NCI-H146 treated with DMSO at 0.1 percent for 48 hours (cell line): ENCODE measurements around the gene UBAC2.

Experiments
- DNase-seq: peaks from one replicate; lab custom pipeline; 2025; ENCODE audit not compliant: unreplicated experiment; lab: John Stamatoyannopoulos, UW

UBAC2 gene

DNA sequence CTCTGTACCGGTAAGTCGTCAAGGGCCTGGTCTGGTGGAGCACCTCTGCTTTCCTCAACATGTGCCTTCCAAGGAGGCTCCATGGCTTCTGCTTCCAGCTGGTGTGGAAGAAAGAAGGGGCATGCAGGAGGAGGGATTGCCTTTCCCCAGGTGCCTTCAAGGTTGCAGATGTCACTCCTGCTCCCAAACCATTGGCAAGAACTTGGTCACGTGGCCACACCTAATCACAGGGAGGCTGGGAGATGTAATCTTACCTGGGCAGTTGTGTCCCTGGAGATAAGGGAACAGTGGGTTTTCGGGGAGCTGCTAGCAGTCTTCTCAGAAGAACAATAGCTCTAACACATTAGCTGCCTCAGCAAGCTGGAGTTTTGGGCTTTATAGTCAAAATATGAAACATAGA lies 67.3 kb downstream of the UBAC2 start:
- DNase-seq: no peak

DNA sequence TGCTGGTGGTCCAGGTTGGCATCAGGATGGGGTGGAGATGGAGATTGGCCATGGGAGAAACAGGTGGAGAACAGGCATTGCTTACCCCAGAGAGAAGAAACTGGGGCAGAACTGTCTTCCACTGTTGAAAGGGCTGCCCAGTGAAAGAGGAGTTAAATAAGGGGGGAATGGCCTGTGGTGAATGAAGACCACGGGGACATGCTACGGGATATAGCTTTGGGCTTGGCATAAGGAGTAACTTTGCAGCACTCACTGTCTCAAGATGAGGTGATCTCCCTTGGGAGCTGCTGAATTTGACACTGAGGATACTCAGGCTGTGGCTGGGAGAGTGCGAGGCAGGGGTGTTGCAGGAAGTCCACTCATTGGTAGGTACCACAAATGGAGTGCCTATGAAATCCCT lies 68.2 kb downstream of the UBAC2 start:
- DNase-seq: no peak

DNA sequence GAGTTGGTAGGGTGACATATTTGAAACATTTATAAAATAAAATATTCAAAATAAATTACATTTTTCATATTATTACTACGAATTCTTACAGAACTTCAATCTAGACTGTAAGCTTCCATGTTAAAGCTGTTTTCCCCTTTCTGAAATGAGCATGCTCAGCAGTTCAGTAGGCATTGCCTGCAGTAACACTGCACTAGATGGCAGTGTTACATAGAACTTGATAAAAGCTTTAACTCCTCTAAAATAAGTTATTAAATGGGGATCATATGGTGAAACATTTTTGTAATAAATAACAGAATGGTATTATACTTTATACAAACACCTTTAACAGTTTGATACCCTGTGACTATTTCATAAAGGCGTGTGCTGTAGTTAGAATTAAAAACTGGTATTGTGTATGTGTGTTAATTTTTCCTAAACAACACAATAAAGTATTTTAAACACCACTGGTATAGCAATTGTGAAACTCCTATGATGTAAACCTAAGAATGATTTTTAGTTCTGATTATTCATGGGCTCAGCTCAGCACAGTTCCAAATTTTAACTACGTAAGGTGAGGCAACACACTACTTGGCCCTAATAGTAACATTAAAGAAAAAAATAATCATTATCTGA lies 69.1 kb downstream of the UBAC2 start:
- DNase-seq: no peak

DNA sequence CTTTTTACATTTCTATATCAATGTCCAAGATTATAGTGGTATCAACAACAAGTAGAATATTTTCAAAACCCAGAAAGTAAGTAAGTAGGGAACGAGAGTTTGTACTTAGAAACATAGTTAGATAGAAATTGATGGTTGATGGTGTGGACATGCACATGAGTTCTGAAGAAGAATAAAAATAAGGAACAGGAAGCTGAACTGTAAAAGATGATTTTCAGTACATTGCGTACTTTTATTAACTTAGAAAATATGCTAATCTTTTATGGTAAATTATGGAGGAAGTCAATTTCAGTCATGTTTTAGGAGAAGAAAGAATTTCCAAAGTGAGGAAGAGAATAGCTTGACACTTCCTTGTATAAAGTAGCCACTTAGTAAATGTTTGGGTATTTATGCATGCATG lies 69.9 kb downstream of the UBAC2 start:
- DNase-seq: no peak

DNA sequence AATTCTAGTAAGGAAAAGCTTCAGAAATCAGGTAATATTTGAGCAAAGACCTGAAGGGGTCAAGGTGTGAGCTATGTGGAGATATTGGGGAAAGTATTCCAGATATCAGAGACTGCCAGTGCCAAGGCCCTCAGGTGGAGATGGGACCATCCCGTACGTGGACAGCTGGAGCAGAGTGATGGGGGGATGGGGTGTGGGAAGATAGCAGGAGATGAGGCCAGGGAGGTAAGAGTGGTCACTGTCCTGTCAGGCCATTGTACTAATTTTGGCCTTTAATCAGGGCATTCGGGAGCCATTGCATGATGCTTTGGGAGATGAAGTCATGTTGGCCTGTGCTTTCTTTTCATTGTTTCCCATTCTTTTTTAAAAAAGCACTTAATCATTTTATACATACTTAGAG lies 70.6 kb downstream of the UBAC2 start:
- no peak for DNase-seq

DNA sequence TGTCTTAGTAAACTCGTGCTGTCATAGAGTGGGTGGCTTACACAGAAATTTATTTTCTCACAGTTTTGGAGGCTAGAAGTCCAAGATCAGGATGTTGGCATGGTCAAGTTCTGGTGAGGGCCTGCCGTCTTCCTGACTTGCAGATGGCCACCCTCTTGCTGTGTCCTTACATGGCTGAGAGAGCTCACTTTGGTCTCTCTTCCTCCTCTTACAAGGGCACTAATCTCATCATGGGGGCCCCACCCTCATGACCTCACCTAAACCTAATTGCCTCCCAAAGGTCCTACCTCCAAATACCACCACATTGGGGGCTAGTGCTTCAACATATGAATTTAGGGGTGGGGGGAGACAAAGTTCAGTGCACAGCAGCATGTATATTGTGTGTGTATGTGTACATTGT lies 71.8 kb downstream of the UBAC2 start:
- no peak for DNase-seq

DNA sequence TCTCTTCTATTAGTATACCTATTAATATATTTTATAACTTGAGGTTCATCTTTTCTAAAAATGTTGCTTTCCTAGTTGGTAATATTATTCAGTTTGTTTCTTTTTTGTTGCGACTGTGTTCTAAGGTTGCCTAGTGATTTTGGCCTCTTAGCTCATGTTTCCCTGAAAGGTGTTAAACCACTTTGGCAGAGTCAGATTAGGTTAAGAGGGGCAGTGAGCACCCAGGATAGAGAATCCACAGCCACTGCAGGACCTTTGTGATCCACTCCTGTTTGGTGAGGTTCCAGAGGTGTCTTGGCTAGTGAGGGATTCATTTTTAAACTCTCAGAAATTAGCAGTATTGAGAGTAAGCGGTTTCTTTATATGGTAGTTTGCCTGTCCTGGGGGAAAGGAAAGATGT lies 72.5 kb downstream of the UBAC2 start:
- DNase-seq: no peak

DNA sequence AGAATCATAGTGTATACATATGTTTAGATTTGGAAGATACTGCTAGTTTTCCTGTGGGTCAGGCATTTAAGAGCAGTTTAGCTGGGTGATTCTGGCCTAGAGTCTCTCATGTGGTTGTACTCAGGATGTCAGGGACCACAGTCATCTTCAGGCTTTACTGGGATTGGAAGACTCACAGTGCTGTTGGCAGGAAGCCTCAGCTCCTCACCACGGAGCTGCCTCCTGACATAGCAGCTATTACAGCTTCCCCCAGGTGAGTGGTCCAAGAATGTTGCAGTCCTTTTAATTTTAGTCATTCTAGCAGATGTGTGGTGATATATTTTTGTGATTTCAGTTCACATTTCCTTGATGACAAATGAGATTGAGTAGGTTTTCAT lies 74.4 kb downstream of the UBAC2 start:
- no peak for DNase-seq

DNA sequence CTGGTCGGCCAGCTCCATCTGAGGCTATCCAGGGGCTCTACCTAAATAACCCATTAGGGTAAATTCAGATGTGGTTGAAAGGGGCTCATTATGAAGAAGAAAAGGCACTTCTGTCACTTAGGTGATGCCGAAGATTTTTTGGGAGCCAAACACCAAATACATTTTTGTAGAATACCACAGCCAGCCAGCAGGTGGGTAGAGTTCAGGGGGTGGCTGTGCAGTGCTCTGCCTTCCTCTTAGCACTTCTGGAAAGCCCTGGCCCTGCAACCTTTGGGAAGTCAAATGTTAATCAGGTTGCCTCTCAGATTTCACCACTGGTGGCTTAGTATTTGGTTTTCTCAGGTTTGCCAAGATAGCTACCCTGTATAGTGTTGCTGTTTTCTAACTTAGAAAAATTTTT lies 76.1 kb downstream of the UBAC2 start:
- no peak for DNase-seq

DNA sequence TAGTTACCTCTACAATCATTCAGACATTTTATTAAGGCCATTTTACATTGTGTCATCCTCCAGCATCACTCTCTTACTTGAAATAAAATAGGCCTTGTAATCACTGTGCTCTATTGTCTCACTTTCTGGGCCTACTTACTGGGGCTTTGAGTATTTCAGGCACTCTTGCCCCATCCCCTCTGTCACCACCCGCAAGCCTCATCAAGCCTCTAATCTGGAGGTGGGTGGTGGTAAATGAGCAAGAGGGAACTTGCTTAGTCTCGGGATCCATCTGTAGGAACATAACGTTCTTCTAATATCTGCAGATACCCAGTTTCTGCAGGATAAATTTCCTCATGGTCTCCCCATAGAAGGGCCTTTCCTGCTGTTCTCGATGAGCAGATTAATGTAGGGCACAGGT lies 77.0 kb downstream of the UBAC2 start:
- no peak for DNase-seq

DNA sequence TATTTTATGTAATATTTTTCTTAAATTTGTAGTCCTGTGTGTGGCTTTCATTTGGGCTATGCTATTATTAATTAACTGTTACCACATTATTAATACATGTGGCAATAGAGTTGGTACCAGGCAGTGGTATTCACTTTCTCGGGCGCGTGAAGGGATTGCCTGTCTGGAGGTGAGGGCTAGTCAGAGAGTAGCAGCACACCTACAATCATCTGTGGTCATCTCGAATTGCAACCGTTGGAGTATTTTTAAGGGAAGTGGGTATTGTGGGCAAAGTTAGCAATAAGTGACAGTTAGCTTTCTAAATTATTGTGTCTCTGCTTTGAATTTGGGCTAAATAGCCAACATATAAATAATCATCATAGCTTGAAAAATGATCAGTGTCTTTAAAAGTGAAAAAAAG lies 77.5 kb downstream of the UBAC2 start:
- DNase-seq: no peak

DNA sequence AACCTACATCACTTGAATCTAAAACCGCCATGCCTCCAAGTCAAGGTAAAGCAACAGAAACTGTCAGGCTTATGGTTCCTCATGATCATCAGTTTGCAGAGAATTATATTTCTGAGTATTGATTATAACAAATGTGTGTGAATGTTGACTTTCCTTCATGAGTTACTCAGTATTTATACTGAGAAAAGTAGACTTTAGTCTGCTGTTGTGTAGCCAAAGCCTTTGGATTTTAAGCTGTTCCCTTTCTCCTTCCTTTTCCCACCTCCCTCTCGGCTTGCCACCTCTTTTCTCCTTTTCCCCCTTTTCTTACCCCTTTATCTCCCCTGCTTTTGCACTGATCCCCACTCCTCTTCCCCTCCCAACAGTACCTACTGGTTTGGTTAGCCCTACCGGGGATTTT lies 78.2 kb downstream of the UBAC2 start:
- DNase-seq: no peak

DNA sequence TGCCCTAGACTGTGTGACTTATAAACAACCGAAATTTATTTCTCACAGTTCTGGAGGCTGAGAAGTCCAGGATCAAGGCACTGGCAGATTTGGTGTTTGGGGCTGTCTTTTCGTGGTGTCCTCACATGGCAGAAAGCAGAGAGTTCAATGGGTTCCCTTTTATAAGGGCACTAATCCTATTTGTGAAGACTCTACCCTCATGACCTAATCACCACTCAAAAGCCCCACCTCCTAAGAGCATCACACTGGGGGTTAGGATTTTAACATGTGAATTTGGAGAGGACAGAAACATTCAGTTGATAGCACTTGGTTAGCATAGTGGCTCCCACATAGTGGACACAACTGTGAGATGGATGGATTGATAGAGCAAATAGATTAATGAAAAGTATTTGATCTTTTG lies 79.0 kb downstream of the UBAC2 start:
- no peak for DNase-seq

DNA sequence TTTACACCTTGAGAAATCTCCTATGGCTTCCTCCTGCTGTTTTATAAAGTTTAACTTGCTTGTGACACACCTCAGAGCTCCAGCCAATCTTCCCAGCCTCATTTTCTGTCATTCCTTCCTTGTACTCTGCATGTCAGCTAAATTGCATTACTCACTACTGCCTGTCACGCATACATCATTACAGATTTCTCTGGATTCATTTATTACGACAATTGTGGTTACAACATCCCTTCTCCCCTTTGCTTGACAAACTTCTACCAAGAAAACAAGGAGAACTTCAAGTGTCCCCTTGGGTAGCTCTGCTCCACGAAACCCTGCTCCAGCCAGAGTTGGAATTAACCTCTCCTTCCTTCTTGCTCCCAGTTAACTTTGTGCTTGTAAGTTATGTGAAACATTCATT lies 79.5 kb downstream of the UBAC2 start:
- no peak for DNase-seq

DNA sequence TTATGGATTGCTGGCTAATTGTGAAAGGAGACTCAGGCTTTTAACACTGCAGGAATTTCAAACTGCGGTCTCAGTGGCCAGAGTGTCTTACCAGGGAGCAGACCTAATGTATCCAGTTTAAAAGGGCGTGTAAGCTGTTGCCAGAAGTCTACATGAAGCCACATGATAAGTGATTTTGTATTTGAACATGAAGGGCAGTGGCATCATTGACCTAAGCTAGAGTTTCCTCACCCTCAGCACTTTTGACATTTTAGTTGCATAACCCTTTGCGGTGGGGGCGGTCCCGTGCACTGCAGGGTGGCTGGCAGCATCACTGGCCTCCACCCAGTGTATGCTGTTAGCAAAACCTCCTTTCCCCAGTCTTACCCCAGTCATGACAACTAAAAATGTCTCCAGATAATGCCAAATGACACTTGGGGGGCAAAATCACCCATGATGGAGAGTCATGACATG lies 81.2 kb downstream of the UBAC2 start:
- DNase-seq: no peak

DNA sequence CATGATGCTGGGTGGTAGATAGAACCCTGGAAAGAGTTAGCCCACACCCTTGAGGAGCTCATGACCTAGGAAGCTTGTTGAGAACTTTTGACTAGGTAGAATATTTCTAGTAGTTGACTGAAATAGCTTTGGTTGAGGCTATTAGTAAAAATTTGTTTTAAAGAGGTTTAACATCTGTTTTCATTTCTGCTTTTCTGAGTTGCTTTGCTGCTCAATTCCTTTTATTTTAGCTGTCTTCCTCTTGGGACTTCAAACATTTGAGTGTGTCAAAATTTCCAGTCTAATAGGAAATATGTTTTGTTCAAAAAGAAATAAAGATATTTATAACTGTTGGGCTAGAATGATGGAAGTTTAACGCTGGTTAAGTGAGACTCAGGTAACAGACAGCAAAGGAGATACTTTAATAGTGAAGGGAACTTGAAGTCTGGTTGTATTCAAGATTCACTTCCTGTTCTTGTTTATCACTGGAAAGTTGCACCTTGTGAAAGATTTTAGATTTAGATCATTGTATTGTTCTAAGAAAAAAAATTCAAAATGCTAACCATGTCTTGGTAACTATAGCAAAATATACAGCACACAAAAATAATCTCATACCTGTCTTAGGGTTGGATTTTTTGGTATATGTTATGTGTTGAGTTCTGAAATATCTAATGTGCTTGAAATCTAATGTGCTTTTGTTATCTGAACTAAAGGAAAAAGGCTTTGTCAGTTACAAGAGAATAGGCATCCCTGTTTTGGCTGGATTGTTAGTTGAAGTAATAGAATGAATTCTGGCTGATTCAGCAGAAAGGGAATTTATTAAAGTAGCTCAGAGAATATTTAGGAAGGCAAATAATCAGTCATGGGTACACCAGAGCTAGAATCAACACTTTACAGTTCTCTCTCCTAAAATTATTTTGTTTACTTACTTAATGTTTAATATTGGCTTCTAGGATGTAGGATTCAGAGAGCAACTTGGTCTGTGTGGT lies 81.9 kb downstream of the UBAC2 start:
- DNase-seq: no peak

DNA sequence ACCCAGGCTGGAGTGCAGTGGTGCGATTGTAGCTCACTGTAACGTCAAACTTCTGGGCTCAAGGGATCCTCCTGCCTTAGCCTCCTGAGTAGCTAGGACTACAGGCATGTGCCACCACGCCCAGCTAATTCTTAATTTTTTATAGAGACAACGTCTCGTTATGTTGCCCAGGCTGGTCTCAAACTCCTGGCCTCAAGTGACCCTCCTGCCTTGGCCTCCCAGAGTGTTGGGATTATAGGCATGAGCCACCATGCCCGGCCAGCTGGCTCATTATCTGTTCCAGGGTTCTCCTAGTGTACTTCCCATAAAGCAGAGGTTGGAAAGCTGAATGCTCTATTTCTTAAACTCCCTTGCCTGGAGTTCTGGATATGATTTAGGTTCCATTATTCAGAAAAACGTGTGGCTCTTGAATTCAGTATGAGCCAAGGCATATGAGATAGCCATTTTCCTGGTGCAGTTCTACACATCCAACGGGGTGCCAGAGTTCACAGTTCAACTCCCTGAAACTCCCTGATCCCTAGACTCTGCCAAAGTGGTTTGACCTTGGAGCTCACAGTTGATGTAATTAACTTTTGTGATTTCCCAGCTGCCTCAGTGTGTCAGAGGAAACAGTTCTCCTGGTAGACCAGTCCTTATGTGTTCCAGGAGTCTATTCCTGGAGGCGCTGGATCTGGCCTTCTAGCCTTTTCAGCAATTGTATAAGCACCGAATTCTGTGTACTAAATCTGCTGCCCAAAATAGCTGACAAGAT lies 85.0 kb downstream of the UBAC2 start:
- DNase-seq: no peak

DNA sequence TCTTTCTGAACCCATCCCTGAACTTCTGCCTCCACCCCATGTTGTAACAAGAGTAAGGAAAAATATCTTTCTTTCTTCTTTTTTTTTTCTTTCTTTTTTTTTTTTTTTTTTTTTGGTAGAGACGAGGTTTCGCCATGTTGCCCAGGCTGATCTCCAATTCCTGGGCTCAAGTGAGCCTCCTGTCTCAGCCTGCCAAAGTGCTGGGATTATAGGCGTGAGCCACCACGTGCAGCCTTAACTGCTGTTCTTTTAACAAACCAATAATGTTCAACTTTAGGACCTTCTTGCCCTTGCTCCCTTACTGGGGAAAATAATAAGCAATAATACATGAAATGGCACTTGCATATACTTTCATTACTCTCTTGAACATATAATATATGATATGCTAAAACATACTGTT lies 86.9 kb downstream of the UBAC2 start:
- no peak for DNase-seq

DNA sequence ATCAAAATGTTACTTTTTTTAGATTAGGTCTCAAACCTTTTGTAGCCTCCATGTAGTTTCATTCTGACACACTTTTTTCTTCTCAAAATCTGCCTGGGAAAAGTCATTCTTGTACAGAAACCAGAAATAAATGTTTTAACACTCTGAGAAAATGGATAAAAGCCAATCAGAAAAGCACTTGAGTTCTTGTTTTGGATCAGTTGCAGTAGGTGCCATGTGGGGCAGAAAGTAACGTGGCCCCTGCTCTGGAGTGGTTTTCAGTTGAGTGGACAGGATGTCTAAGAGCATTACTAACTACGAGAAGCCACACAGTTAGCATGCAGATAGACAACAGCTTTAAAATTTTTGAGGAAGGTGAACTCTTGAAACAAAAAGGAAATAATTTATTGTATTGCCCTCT lies 87.4 kb downstream of the UBAC2 start:
- DNase-seq: no peak

DNA sequence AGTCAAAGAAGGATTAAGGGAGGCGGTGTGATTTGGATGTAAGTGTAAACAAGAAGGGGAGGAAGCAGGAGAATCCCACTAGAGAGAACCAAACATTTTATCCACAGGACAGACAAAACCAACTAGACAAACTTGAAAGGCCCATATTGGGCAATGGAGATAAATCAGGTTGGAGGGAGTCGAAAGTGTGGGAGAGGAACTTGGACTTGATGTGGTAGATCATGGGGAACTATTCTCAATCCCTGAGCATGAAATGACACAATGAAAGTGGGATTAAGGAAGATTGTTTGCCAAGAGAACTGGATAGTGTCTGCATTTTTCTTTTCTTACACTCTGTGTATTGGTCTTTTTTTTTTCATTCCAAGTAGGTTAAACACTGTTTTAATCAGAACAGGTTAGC lies 88.6 kb downstream of the UBAC2 start:
- no peak for DNase-seq

DNA sequence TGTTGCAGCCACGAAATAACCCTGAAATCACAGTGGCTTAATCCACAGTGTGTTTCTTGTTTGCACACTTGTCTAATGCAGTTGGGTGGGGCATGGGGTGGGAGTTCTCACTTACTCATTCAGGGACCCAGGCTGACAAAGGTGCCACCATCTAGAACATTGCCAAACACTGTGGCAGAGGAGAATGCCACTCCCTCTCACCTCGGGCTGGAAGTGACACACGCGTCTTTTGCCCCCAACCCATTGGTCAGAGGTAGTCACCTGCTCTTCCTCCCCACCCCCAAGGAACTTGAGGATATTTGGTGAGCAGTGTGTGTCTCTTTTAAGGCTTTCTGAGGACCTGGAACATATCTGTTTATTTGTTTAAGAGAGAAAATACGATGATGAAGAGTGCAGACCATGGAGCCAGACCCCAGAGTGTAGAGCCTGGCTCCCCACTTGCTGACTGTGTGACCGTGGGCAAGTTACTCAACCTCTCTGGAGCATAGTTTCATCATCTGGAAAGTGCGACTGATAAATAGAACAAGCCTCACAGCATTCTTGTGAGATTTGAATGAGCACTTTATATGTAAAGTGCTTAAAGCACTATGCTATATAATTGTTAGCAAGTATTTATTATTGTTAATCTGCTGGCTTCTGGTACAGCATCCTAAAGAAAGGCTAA lies 89.2 kb downstream of the UBAC2 start:
- no peak for DNase-seq
